Panc1 (cell line): ENCODE data around the gene NMRAL1.

ENCODE experiments used
- POLR2AphosphoS5 ChIP-seq: IDR thresholded peaks from 2 replicates; pipeline ENCODE4 v1.6.1; 2012; ENCODE audit warnings: mild to moderate bottlenecking, low read depth, low read length, moderate library complexity
- SIN3A ChIP-seq: IDR thresholded peaks from 2 replicates; pipeline ENCODE4 v1.6.1; 2012; ENCODE audit warnings: low read depth, mild to moderate bottlenecking, low read length, moderate library complexity, borderline replicate concordance; ENCODE audit not compliant: insufficient read depth
- TCF7L2 ChIP-seq: IDR thresholded peaks from 2 replicates; pipeline ENCODE4 v1.6.1; 2011; ENCODE audit warnings: mild to moderate bottlenecking, low read depth, low read length, inconsistent platforms
- TF ChIP-seq, protein P1 (sequence below): fragments of 450-650 bp; IDR thresholded peaks from 2 replicates; pipeline ENCODE4 v1.5.1; 2017; ENCODE audit warnings: mild to moderate bottlenecking
- TF ChIP-seq, protein P2 (sequence below), 2 experiments: IDR thresholded peaks; 2 replicates each; pipeline ENCODE4 v1.6.1; 2011 to 2012; ENCODE audit warnings: low read depth in 2 of 2, control low read depth in 1 of 2, low read length in 1 of 2, mild to moderate bottlenecking in 1 of 2, moderate library complexity in 1 of 2; ENCODE audit not compliant: insufficient read depth in 1 of 2

DNA sequence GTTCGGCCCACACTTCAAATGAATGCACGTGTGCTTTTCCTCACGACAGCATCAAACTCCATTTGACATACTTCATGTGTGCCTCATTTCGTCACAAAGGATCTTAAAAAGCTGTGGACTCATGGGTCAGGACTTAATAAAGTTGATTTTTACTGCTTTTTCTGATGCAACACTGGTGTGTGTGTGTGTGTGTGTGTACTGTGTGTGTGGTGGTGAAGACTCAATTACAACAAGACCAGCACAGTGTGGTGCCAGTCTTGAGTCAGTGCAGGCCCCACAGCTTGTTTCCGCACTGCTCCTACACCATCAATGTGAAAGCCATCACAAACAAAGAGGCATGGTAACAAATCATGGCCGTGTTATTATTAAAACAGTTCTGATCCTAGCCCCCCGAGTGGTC is 46.5 kb upstream of the NMRAL1 start:
- TF ChIP-seq, protein P1, sequence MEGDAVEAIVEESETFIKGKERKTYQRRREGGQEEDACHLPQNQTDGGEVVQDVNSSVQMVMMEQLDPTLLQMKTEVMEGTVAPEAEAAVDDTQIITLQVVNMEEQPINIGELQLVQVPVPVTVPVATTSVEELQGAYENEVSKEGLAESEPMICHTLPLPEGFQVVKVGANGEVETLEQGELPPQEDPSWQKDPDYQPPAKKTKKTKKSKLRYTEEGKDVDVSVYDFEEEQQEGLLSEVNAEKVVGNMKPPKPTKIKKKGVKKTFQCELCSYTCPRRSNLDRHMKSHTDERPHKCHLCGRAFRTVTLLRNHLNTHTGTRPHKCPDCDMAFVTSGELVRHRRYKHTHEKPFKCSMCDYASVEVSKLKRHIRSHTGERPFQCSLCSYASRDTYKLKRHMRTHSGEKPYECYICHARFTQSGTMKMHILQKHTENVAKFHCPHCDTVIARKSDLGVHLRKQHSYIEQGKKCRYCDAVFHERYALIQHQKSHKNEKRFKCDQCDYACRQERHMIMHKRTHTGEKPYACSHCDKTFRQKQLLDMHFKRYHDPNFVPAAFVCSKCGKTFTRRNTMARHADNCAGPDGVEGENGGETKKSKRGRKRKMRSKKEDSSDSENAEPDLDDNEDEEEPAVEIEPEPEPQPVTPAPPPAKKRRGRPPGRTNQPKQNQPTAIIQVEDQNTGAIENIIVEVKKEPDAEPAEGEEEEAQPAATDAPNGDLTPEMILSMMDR, result no peak
- no peak for TF ChIP-seq SIN3A
- no peak for TF ChIP-seq POLR2AphosphoS5
- TF ChIP-seq, protein P2, sequence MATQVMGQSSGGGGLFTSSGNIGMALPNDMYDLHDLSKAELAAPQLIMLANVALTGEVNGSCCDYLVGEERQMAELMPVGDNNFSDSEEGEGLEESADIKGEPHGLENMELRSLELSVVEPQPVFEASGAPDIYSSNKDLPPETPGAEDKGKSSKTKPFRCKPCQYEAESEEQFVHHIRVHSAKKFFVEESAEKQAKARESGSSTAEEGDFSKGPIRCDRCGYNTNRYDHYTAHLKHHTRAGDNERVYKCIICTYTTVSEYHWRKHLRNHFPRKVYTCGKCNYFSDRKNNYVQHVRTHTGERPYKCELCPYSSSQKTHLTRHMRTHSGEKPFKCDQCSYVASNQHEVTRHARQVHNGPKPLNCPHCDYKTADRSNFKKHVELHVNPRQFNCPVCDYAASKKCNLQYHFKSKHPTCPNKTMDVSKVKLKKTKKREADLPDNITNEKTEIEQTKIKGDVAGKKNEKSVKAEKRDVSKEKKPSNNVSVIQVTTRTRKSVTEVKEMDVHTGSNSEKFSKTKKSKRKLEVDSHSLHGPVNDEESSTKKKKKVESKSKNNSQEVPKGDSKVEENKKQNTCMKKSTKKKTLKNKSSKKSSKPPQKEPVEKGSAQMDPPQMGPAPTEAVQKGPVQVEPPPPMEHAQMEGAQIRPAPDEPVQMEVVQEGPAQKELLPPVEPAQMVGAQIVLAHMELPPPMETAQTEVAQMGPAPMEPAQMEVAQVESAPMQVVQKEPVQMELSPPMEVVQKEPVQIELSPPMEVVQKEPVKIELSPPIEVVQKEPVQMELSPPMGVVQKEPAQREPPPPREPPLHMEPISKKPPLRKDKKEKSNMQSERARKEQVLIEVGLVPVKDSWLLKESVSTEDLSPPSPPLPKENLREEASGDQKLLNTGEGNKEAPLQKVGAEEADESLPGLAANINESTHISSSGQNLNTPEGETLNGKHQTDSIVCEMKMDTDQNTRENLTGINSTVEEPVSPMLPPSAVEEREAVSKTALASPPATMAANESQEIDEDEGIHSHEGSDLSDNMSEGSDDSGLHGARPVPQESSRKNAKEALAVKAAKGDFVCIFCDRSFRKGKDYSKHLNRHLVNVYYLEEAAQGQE (IDR thresholded peaks at IDR 0.05; ENCODE audit: insufficient read depth in 1 of 2, low read depth in 2 of 2, low read length in 1 of 2), result no peak
- no peak for TF ChIP-seq TCF7L2
